ENCODE results near the gene XRCC6.

GRCh38 chr22:41642331-41643110 lies 21.4 kb downstream of the XRCC6 start:
- TF ChIP-seq CTCF (IDR thresholded peaks at IDR 0.05 in 8 of 11, conservative IDR thresholded peaks at IDR 0.05 in 3 of 11) (no peak), POLR2AphosphoS5 (IDR thresholded peaks at IDR 0.05) (no peak)
